ENCODE measurements around the gene HOXC5.

The HOXC5 gene

DNA sequence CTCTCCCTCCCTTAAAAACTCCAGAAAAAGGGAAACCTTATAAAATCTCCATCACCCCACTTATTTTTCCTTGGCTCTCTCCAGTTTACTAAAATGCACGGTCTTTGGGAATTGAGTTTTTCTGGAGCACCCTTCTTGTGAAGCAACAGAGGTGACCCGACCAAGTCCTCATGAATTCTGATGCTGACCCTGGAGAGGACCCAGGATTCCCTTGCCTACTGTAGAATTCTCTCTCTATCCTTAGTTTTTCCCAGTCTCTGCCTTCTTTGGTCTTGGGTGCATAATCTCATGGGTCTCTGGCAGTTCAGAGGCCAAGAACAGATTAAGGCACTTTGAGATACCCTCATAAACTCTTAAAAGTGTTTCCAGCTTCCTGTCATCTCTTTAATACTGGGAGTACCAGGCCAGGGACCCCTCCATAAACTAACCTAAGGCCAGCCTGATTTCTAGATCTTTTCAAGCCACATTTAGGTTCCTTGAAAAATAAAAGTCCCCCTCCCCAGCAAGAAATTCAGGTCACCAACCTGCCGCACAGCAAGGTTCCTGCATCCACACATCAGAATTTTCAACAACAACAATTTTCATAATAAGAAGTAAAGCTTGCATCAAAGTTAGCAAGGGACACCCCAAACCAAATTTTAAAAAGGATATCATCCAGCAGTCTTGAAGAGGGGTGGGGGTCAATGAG lies 15.7 kb downstream of the HOXC5 start:
- DNase-seq: no peak

GRCh38 chr12:54049108-54049507 lies 16.3 kb downstream of the HOXC5 start:
- no peak for DNase-seq

GRCh38 chr12:54050482-54050810 lies 17.6 kb downstream of the HOXC5 start:
- no peak for DNase-seq

GRCh38 chr12:54051026-54051842 lies 18.4 kb downstream of the HOXC5 start:
- peak in 1 of 3 experiments; percentile 47 for DNase-seq

- peak in 2 of 3 experiments; percentile 76 to 87 for DNase-seq
Observed at GRCh38 chr12:54051874-54052437, 19.1 kb downstream of the HOXC5 start.

GRCh38 chr12:54052438-54053002 lies 19.7 kb downstream of the HOXC5 start:
- DNase-seq: peak in 2 of 3 experiments; percentile 40 to 67

DNA sequence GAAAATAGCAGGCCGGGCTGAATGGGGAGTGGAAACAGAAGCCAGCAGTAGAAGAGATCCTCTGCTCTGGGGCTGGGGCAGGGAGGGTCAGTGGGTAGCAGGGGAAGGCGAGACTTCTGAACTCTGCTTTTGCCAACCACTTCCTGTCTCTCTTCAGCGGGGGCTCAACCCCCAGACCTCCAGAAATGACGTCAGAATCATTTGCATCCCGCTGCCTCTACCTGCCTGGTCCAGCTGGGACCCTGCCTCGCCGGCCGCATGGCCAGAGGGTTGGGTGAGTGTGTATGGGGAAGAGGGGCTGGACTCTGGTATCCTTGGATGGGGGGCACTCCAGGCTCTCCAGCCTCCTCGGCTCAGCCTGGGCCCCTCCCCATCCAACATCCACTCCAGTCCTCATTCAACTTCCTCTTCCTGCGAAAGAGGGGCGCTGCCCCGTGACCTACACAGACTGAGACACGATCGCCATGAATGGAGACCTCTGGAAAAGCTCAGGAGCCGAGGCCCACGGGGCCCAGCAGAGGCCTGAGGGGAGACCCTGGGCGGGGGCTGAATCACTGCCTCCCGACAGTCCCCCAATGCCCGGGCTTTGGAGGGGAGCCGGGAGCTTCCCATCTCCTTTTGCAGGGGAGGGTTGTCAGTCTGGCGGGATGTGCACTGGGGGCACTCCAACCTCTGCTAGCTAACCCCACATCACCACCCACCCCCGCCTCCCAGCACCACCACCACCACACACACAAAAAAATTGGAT lies 20.3 kb downstream of the HOXC5 start:
- no peak for DNase-seq

- DNase-seq: peak in 1 of 3 experiments; percentile 75
Observed at GRCh38 chr12:54053751-54054741, 21.2 kb downstream of the HOXC5 start, which contains the start of gene HOXC4. HOXC4 (plus strand) TSS chr12:54053835; CDS start chr12:54053923, 88 bp downstream.

DNA sequence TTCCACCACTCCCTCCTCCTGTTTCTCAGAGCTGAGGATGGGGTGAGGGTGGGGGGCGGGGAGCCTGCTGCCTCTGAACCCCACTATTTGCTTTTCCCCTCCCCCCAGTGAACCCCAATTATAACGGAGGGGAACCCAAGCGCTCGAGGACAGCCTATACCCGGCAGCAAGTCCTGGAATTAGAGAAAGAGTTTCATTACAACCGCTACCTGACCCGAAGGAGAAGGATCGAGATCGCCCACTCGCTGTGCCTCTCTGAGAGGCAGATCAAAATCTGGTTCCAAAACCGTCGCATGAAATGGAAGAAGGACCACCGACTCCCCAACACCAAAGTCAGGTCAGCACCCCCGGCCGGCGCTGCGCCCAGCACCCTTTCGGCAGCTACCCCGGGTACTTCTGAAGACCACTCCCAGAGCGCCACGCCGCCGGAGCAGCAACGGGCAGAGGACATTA lies 21.9 kb downstream of the HOXC5 start:
- DNase-seq: no peak

- DNase-seq: no peak
Observed at GRCh38 chr12:54055552-54055951, 22.7 kb downstream of the HOXC5 start.

DNA sequence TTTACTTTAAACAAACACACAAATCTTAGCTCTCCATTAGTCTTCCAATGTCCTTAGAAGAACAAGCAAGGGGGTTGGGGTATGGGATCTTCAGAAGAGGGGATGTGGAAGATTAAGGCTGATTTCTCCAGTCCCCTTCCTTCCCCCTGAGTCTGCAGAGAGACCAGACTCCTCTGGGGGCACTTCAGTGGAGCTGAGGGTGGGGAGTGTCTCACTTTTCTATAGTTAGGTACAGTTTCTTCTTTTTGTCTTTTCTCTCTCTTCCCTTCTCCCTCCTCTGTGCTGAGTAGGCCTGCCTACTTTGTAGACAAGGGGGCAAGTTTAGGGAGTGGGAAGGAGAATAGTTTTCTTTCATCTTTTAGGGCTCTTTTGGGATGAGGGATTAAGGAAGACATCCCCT lies 23.3 kb downstream of the HOXC5 start:
- no peak for DNase-seq

DNA sequence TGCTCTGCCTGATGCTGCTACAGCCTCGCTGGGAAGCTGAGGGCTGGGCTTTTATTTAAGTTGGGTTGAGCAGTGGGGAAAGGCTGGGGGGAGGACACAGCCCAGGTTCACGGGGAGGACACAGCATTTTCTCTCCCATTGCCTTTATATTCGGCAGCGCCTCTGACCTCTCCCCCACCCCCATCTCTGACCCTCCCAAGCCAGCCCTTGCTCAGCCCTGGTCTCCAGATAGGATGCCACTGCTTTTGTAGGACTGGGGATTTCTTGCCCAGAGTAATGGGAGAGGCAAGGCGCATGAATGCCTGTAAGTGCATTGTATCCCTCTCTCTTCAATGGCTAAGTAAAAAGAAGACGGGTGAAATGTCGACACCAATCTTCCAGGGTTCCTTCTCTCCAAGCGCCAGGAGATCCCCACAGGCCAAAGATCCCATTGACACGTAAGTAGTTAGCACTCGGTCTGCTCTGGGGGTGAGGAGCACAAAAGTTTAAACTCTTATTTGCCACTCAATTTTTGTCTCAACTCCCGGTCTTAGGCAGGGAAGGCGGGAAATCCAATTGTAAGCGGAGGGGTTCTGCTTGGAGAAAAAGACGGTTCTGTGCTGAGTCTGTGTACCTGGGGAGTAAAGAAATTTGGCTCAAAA lies 25.4 kb downstream of the HOXC5 start:
- DNase-seq: no peak

- DNase-seq: no peak
Observed at GRCh38 chr12:54059668-54060067, 26.8 kb downstream of the HOXC5 start.

DNA sequence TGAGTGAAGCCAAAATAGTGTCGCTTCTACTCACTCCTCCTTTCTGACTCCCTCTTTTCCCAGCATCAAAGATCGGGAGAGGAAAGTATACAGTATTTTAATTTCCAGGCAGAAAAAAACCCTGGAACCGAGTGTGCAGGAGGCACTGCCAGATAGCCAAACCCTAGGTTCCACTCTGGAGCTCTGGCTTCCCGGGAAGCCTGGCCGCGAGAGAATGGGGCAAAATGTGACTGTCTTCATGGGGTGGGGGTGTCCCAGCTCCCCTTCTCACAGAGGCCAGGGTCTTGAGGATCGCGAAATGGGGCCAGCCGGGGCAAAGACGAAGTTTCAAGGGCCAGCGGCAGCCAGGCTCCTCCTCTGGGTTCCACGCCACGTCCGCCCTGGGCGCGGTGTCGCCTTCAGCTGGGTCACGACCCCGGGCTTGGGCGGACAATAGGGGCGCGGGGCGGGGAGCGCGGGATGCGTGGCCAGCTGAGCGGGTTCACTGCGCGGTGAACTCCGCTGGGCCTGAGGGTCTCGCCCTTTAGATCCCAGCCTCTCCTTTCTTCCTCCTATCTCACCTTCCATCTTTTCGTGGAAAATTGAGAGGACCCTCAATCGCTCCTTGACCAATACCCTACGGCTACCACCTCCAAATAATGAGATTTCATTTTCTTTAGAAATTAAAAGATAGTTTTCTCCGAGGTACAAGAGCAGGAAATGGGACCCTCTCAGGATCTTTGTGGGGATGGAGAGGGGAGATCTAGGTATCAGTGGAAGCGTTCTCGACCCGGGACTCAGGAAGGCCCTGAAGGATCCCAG lies 27.5 kb downstream of the HOXC5 start:
- no peak for DNase-seq

- no peak for DNase-seq
Observed at GRCh38 chr12:54060975-54061778, 28.3 kb downstream of the HOXC5 start.

DNA sequence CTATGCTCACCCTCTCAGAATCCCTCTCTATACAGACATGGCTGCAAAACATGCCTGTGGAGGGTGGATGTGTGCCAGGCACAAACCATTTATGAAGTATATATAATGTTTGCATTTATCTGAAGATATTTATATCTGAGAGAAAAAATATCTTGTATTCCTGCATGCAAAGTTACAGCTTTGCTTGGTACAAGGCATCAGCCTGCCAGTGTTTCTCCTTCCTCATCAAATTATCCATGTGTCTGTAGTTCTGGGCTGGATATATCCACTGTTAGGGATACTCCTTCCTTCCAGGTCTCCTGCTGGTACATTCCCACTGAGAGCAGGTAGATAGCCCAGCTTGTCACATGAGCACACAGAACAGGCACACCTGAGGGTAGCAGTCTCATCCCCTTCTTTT lies 32.8 kb downstream of the HOXC5 start:
- no peak for DNase-seq

DNA sequence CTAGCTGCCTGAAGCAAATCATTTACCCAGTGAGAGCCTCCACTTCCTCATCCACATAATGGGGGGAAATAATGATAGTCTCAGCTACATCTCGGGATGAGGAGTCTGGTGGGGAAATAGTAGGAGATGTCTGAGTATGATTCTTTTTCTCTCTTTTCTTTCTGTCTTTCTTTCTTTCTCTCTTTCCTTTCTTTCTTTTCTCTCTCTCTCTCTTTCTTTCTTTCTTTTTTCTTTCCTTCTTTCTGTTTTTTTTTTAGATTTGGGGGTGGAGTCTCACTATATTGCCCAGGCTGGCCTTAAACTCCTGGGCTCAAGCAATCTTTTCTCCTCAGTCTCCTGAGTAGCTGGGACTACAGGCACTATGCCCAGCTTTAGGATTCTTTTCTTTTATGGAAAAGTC lies 33.6 kb downstream of the HOXC5 start:
- no peak for DNase-seq

DNA sequence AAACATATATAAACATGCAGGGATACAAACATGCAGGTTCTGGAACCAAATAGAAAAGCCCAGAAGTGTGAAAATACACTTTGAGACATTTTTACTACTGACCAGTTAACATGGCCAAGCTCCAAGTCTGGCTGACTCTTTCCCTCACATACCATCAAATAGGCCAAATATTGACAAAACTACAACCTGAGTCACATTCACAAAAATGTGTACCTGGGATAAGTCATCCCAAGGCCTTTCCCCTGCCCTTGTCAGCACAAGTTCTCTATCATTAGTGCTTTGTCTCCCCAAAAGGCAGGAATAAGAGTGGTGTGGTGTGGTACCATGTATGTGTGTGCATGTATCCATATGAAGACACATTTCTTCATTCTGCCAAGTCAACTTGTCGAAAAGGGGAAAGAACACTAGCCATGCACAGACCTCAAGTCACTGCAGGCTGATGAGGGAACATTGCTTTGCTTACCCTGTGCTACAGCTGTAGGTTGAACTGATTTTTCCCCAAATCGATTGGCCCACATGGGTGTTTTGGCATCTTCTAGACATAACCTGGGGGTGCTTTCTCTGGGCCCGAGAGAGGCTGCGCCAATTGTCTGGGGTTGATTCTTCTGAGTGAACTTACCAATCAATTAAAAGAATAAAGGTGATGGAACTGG lies 35.7 kb downstream of the HOXC5 start:
- DNase-seq: no peak

- DNase-seq: no peak
Observed at GRCh38 chr12:54071942-54072341, 39.1 kb downstream of the HOXC5 start.
